Skeletal muscle tissue (tissue), 5 donors: ENCODE measurements around the gene PLD6. TPM values are rescaled to one million over a fixed set of nuclear protein-coding genes. Genes with fewer than 3 reads are reported as not detected.

ENCODE experiments used
- H3K27ac ChIP-seq: one replicate; pipeline ENCODE4 v1.7.0; 2013; ENCODE audit warnings: mild to moderate bottlenecking, low read depth, low read length, inconsistent platforms
- H3K27me3 ChIP-seq, 3 donors: one replicate each; pipeline ENCODE4 v1.7.0; 2013; ENCODE audit warnings: low read length in 3 of 3; ENCODE audit not compliant: control insufficient read depth in 3 of 3, insufficient read depth in 3 of 3
- H3K36me3 ChIP-seq, 3 donors: one replicate each; pipeline ENCODE4 v1.7.0; 2013; ENCODE audit warnings: low read length in 3 of 3; ENCODE audit not compliant: control insufficient read depth in 3 of 3, insufficient read depth in 3 of 3
- H3K4me1 ChIP-seq, 3 donors: one replicate each; pipeline ENCODE4 v1.7.0; 2013; ENCODE audit warnings: low read length in 3 of 3, mild to moderate bottlenecking in 3 of 3; ENCODE audit not compliant: control insufficient read depth in 3 of 3, insufficient read depth in 3 of 3
- H3K4me3 ChIP-seq, 3 donors: one replicate each; pipeline ENCODE4 v1.7.0; 2013; ENCODE audit warnings: low read length in 3 of 3
- H3K9ac ChIP-seq, 3 donors: one replicate each; pipeline ENCODE4 v1.7.0; 2013; ENCODE audit warnings: low read length in 3 of 3, mild to moderate bottlenecking in 3 of 3, moderate library complexity in 2 of 3, low read depth in 1 of 3
- H3K9me3 ChIP-seq, 3 donors: one replicate each; pipeline ENCODE4 v1.7.0; 2013; ENCODE audit warnings: low read length in 3 of 3; ENCODE audit not compliant: control insufficient read depth in 3 of 3
- small RNA-seq: library from RNA; depleted of rRNA; stranded (forward); fragments of <200 nt; gene quantifications from one replicate; pipeline ENCODE3, GENCODE V24; 2014
- total RNA-seq: library from RNA; depleted of rRNA; stranded (reverse); fragments of >200 nt; gene quantifications from one replicate; pipeline ENCODE4 v1.2.3, GENCODE V29; 2014
- donor health status: Osteomylitis.

The PLD6 gene
- total RNA-seq, 1 donor from 2014 or later, result 4.2 TPM

- Histone ChIP-seq H3K4me1 (peaks cover 22 to 42% (median 40%) of the 10 kb centered on the region in 3 donors), H3K4me3 (no peak overlapping the region), H3K9ac (no peak overlapping the region), H3K9me3 (no peaks in the 10 kb centered on the region), H3K27me3 (no peaks in the 10 kb centered on the region), H3K36me3 (peaks cover 61 to 72% (median 71%) of the 10 kb centered on the region in 3 donors), H3K27ac (no peak overlapping the region)
These were observed 51.2 kb downstream of the PLD6 start for GRCh38 chr17:17154981-17155380.

DNA sequence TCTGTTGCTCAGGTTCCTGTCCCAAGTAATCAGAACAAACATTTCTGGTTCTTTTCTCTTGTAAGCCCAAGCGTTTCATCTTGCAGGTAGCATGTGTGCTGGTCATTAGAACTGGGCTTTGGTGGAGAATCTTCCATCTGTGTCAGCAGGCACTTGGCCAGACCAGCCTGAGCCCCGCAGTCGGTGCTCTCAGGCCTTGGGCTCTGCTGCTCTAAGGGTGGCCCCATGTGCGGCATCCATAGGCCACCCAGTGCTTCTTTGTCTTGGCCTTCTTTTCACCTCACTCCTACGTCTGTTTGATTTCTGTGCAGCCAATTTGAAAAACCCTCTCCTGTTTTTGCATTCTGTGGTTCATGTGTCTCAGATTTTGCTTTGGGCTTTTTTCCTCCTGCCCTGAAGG, 51.6 kb downstream of the PLD6 start:
- Histone ChIP-seq H3K27me3 (no peaks in the 10 kb centered on the region), H3K4me3 (no peak overlapping the region), H3K9me3 (no peaks in the 10 kb centered on the region), H3K27ac (no peak overlapping the region), H3K4me1 (peaks cover 22 to 42% (median 41%) of the 10 kb centered on the region in 3 donors), H3K36me3 (peaks cover 60 to 72% (median 70%) of the 10 kb centered on the region in 3 donors), H3K9ac (no peak overlapping the region)

DNA sequence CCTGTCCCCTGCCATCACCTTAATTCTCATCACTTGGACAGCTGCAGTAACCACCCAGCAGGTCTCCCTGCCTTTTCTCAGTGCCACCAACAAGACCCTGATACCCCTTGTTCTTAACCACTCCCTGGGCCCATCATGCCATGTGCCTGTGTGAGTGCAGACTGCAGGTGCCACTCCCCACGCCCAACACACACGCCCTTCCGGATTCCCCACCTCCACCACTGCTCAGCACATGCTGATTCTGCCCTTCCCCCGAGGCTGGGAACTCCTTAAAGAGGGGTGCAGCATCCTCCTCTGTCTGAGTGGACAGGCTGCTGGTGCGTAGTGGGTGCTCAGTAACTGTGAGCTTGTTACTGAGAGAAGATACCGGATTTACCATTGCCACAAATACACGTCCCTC, 52.4 kb downstream of the PLD6 start:
- Histone ChIP-seq H3K4me3 (no peak overlapping the region), H3K27ac (no peak overlapping the region), H3K36me3 (peaks cover 52 to 64% (median 64%) of the 10 kb centered on the region in 3 donors), H3K27me3 (no peaks in the 10 kb centered on the region), H3K9ac (no peak overlapping the region), H3K4me1 (peaks cover 22 to 43% (median 37%) of the 10 kb centered on the region in 3 donors), H3K9me3 (no peaks in the 10 kb centered on the region)

- H3K4me1 ChIP-seq, result peaks cover 22 to 48% (median 39%) of the 10 kb centered on the region in 3 donors
- H3K27ac ChIP-seq, result peak overlapping the region; percentile 97
- peak overlapping the region in 2 of 3 donors; percentile 10 to 57 for H3K9ac ChIP-seq
- H3K36me3 ChIP-seq, result peaks cover 50 to 65% (median 59%) of the 10 kb centered on the region in 3 donors
- no peak overlapping the region for H3K4me3 ChIP-seq
- H3K27me3 ChIP-seq, result no peaks in the 10 kb centered on the region
- H3K9me3 ChIP-seq, result no peaks in the 10 kb centered on the region
These were observed 53.1 kb downstream of the PLD6 start for GRCh38 chr17:17153071-17153470.

DNA sequence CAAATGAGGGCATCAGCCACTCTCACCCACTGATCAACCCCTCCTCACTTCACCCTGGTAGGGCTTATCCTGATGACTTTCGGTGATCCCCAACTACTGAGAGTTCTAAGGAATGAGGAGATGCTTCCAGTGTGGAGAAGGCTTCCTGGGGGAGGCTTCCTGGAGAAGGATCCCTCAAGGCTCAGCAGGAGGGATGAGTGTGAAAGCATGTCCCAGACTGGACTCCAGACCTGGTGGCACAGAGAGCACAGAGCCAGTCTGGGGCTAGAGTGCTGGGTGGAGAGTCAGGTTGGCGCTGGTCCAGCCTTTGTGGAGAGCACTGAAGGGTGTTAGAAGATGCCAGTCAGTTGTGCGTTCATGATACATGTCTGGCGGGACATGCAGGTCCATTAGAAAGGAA, 53.7 kb downstream of the PLD6 start:
- H3K9me3 ChIP-seq, result no peaks in the 10 kb centered on the region
- no peaks in the 10 kb centered on the region for H3K27me3 ChIP-seq
- H3K9ac ChIP-seq, result peak overlapping the region; percentile 57 to 60 (median 60)
- peak overlapping the region; percentile 97 for H3K27ac ChIP-seq
- peaks cover 57 to 71% (median 60%) of the 10 kb centered on the region in 3 donors for H3K36me3 ChIP-seq
- peaks cover 22 to 50% (median 43%) of the 10 kb centered on the region in 3 donors for H3K4me1 ChIP-seq
- H3K4me3 ChIP-seq, result peak overlapping the region in 2 of 3 donors; percentile 14 to 32

DNA sequence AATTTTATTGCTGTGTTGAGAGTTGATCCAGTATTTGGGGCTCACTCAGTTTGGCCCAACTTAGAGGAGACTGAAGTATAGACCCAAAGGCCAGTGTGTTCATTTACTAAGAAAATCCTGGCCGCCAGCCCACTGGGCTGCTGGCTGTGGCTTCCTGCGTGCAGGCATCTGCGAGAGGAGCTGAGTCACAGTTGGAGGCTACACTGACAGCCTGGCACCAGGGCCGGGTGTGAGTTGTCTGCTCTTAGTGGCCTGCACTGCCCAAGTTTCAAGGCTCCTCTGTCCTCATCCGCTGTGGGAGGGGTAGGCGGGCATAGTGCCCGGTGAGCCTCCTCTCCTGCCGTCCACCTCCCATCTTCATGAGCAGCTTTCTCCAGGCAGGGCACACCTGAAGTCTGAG, 54.2 kb downstream of the PLD6 start:
- peak overlapping the region in 2 of 3 donors; percentile 17 to 32 for H3K4me3 ChIP-seq
- H3K9me3 ChIP-seq, result no peaks in the 10 kb centered on the region
- H3K27ac ChIP-seq, result peak overlapping the region; percentile 97
- no peaks in the 10 kb centered on the region for H3K27me3 ChIP-seq
- peaks cover 22 to 55% (median 47%) of the 10 kb centered on the region in 3 donors for H3K4me1 ChIP-seq
- peak overlapping the region; percentile 57 to 60 (median 60) for H3K9ac ChIP-seq
- peaks cover 57 to 71% (median 60%) of the 10 kb centered on the region in 3 donors for H3K36me3 ChIP-seq

DNA sequence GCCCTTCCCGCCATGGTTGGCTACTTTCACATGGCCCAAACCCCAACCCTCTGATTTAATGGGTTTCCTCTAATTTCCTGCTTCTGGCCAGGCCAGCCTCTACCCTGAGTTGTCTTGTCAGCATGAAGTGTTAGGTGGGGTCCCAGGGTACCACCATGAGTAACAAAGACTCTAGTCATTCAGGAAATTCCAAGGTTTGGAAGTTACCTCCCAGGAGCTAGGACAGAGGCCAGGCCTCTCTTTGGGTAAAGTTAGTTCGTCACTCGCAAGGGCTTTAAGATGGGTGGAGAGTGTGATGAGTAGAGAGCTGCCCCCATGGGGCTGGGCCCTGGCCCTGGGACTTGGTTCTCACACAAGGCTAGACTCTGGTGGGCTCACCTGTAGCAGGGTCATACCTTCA, 54.6 kb downstream of the PLD6 start:
- no peaks in the 10 kb centered on the region for H3K27me3 ChIP-seq
- H3K4me1 ChIP-seq, result peaks cover 26 to 59% (median 51%) of the 10 kb centered on the region in 3 donors
- no peaks in the 10 kb centered on the region for H3K9me3 ChIP-seq
- H3K36me3 ChIP-seq, result peaks cover 58 to 71% (median 60%) of the 10 kb centered on the region in 3 donors
- peak overlapping the region; percentile 97 for H3K27ac ChIP-seq
- H3K9ac ChIP-seq, result peak overlapping the region in 2 of 3 donors; percentile 47 to 50
- H3K4me3 ChIP-seq, result peak overlapping the region in 1 of 3 donors; percentile 17

DNA sequence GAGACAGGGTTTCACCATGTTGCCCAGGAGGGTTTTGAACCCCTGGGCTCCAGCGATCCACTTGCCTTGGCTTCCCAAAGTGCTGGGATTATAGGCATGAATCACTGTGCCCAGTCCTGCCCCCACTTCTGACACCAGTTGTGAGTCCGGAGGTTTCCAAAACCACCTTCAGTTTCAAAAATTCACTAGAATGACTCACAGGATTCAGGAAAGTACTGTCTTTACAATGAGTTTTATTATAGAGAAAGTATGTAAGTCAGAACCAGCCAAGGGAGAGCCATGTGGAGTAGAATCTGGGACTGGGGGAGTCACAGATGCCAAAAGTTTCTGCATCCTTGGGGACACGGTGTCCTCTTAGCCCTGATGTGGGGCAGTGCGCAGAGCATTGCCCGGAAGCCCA, 55.1 kb downstream of the PLD6 start:
- Histone ChIP-seq H3K9ac (peak overlapping the region in 2 of 3 donors; percentile 47 to 50), H3K27me3 (no peaks in the 10 kb centered on the region), H3K4me1 (peaks cover 30 to 59% (median 51%) of the 10 kb centered on the region in 3 donors), H3K27ac (peak overlapping the region; percentile 97), H3K36me3 (peaks cover 56 to 71% (median 59%) of the 10 kb centered on the region in 3 donors), H3K4me3 (no peak overlapping the region), H3K9me3 (no peaks in the 10 kb centered on the region)

Small RNA genes within 50 kb of the gene (small RNA-seq; reads per million reads assigned to genes)
- gene RNU6-767P, result not detected

Other genes with a start within 250 kb of the PLD6 start
- not detected for gene TNFRSF13B, start 234.2 kb downstream of the PLD6 start, total RNA-seq
- gene MPRIP, start 163.9 kb downstream of the PLD6 start, total RNA-seq, result 79.3 TPM
- 20.9 TPM for gene FLCN, start 30.8 kb upstream of the PLD6 start, total RNA-seq
- gene COPS3, start 74.9 kb upstream of the PLD6 start, total RNA-seq, result 89.2 TPM
- 4.2 TPM for gene NT5M, start 97.0 kb upstream of the PLD6 start, total RNA-seq